ENCODE measurements around the gene UTP4.

Gene UTP4

DNA sequence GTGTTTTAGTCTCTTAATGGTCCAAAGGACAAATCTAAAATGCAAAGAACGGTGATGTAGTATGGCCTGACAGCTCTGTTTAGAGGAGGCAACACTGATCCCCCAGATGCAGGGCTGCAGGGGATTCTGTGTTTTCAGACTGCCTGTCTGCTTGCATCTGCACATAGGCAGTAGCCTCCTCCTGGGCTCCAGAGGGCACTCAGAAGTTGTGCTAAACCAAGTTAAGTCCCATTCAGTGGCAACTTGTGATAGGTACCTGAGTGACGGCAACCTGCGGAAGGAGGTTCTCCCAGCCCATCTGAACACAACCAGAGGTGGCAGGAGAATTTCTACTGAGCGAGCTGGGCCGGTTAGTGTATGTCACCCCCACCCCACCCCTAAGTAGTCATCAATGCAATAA, 17.1 kb upstream of the UTP4 start:
- TF ChIP-seq, protein P1, sequence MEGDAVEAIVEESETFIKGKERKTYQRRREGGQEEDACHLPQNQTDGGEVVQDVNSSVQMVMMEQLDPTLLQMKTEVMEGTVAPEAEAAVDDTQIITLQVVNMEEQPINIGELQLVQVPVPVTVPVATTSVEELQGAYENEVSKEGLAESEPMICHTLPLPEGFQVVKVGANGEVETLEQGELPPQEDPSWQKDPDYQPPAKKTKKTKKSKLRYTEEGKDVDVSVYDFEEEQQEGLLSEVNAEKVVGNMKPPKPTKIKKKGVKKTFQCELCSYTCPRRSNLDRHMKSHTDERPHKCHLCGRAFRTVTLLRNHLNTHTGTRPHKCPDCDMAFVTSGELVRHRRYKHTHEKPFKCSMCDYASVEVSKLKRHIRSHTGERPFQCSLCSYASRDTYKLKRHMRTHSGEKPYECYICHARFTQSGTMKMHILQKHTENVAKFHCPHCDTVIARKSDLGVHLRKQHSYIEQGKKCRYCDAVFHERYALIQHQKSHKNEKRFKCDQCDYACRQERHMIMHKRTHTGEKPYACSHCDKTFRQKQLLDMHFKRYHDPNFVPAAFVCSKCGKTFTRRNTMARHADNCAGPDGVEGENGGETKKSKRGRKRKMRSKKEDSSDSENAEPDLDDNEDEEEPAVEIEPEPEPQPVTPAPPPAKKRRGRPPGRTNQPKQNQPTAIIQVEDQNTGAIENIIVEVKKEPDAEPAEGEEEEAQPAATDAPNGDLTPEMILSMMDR (IDR thresholded peaks at IDR 0.05; ENCODE audit: low read depth, low read length, missing control alignments), result no peak
- peaks cover 29% of the 10 kb centered on the region for H3K36me3 ChIP-seq (replicated peaks)
- in situ Hi-C loops (cut with HindIII; ENCODE audit: low pct_ligation_motif_present, low sequenced_read_pairs), result loop anchor here (25.0 kb wide), 2 partner anchors 103 to 203 kb away; no protein-coding TSS in a partner anchor

GRCh38 chr16:69115837-69116236, 16.6 kb upstream of the UTP4 start:
- in situ Hi-C loops (cut with HindIII; ENCODE audit: low pct_ligation_motif_present, low sequenced_read_pairs), result loop anchor here (25.0 kb wide), 2 partner anchors 104 to 204 kb away; no protein-coding TSS in a partner anchor
- no peak overlapping the region for H3K4me3 ChIP-seq (ENCODE audit: low read depth, low read length)
- DNase-seq, result no peak
- no peak overlapping the region for H3K27ac ChIP-seq
- peaks cover 33% of the 10 kb centered on the region for H3K36me3 ChIP-seq (replicated peaks)
- TF ChIP-seq, protein P1 (IDR thresholded peaks at IDR 0.05; ENCODE audit: low read depth, low read length, missing control alignments), result no peak
- H3K27me3 ChIP-seq (replicated peaks), result no peaks in the 10 kb centered on the region

More for the DNA sequence above, 17.1 kb upstream of the UTP4 start:
- Histone ChIP-seq H3K27ac (no peak overlapping the region), H3K27me3 (replicated peaks) (no peaks in the 10 kb centered on the region), H3K4me3 (ENCODE audit: low read depth, low read length) (no peak overlapping the region)
- DNase-seq, result no peak

GRCh38 chr16:69116256-69116875, 16.1 kb upstream of the UTP4 start:
- Histone ChIP-seq H3K36me3 (replicated peaks) (peaks cover 37% of the 10 kb centered on the region), H3K27me3 (replicated peaks) (no peaks in the 10 kb centered on the region), H3K4me3 (ENCODE audit: low read depth, low read length) (no peak overlapping the region), H3K27ac (no peak overlapping the region)
- in situ Hi-C loops (cut with HindIII; ENCODE audit: low pct_ligation_motif_present, low sequenced_read_pairs), result loop anchor here (25.0 kb wide), 2 partner anchors 104 to 204 kb away; no protein-coding TSS in a partner anchor
- DNase-seq, result no peak
- TF ChIP-seq, protein P1 (IDR thresholded peaks at IDR 0.05; ENCODE audit: low read depth, low read length, missing control alignments), result no peak

- peaks cover 37% of the 10 kb centered on the region for H3K36me3 ChIP-seq (replicated peaks)
- H3K27ac ChIP-seq, result no peak overlapping the region
- no peak overlapping the region for H3K4me3 ChIP-seq (ENCODE audit: low read depth, low read length)
- in situ Hi-C loops (cut with HindIII; ENCODE audit: low pct_ligation_motif_present, low sequenced_read_pairs), result loop anchor here (25.0 kb wide), 2 partner anchors 105 to 205 kb away; no protein-coding TSS in a partner anchor
- H3K27me3 ChIP-seq (replicated peaks), result no peaks in the 10 kb centered on the region
- DNase-seq, result no peak
- TF ChIP-seq, protein P1 (IDR thresholded peaks at IDR 0.05; ENCODE audit: low read depth, low read length, missing control alignments), result no peak
Measured at GRCh38 chr16:69116906-69117305, 15.5 kb upstream of the UTP4 start.

- TF ChIP-seq, protein P1 (IDR thresholded peaks at IDR 0.05; ENCODE audit: low read depth, low read length, missing control alignments), result no peak
- DNase-seq, result no peak
- peaks cover 37% of the 10 kb centered on the region for H3K36me3 ChIP-seq (replicated peaks)
- in situ Hi-C loops (cut with HindIII; ENCODE audit: low pct_ligation_motif_present, low sequenced_read_pairs), result loop anchor here (25.0 kb wide), 2 partner anchors 106 to 206 kb away; no protein-coding TSS in a partner anchor
- no peak overlapping the region for H3K4me3 ChIP-seq (ENCODE audit: low read depth, low read length)
- no peaks in the 10 kb centered on the region for H3K27me3 ChIP-seq (replicated peaks)
- no peak overlapping the region for H3K27ac ChIP-seq
Measured at GRCh38 chr16:69118468-69118867, 14.0 kb upstream of the UTP4 start.

Data from brain microvascular endothelial cell (primary cell).